AG04450 (cell line): ENCODE measurements around the gene NDFIP2. TPM values are rescaled to one million over a fixed set of nuclear protein-coding genes. Genes with fewer than 3 reads are reported as not detected.
A peak's percentile ranks its signal among the peaks of the same experiment; 100 is the strongest.

ENCODE experiments used
- CTCF ChIA-PET: fragments of 300-600, 350-600 bp; formaldehyde crosslinking; extraction: SDS; loops from one replicate; lab custom pipeline; 2022; ENCODE audit warnings: antibody characterized with exemption, inconsistent platforms; lab: Charles Lee
- POLR2A ChIA-PET: fragments of 350-600 bp; formaldehyde crosslinking; extraction: SDS; loops from one replicate; lab custom pipeline; 2021; ENCODE audit warnings: antibody characterized with exemption, inconsistent platforms; lab: Yijun Ruan, JAX
- DNase-seq: peaks from one replicate; pipeline ENCODE4 v3.0.0-alpha.2; 2011; ENCODE audit warnings: low read depth, low spot score
- H3K27ac ChIP-seq: one replicate; pipeline ENCODE4 v1.5.1; 2012; ENCODE audit warnings: low read depth, low read length, control low read depth
- H3K27me3 ChIP-seq: one replicate; pipeline ENCODE4 v1.6.0; 2012; ENCODE audit warnings: low read length; ENCODE audit not compliant: control insufficient read depth, insufficient read depth
- H3K4me3 ChIP-seq: 2 replicates; pipeline ENCODE4 v1.5.1; 2011; ENCODE audit warnings: mild to moderate bottlenecking, low read depth, low read length, control low read depth
- H3K9me3 ChIP-seq: 2 replicates; pipeline ENCODE4 v1.5.1; 2012; ENCODE audit warnings: low read length; ENCODE audit not compliant: control insufficient read depth, insufficient read depth
- polyA plus RNA-seq: library from polyadenylated mRNA; depleted of rRNA; stranded (reverse); fragments of >200 nt; gene quantifications from 2 replicates; pipeline ENCODE4 v1.2.3, GENCODE V29; 2011
- TF ChIP-seq, protein P1 (sequence below): IDR thresholded peaks from 2 replicates; pipeline ENCODE4 v1.5.1; 2011; ENCODE audit warnings: low read depth, low read length, control low read depth, inconsistent platforms

NDFIP2 gene
- polyA plus RNA-seq, 1 experiment = 33.0 TPM

DNA sequence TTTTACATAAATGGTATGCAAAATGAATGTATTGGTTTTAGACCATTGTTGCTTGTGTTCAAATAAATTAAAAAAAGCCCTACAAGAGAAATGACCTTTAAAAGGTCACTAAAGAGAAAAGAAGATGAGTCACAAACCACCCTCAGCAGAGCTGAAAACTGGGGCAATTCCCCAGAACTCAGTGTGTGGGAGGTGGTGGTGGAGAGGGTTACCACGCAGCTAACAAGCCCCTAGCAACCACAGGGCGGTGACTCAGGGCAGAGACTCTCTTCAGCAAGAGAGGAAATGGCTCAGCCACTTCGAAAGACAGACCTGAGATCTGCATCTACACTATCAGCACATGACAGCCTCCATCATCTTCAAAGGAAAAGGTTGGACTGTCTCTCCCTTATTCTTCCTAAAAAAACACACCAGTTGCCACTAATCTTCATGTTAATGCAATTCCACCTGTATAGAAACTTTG, 29.4 kb upstream of the NDFIP2 start:
- ChIA-PET CTCF (interaction anchor here (1.7 kb wide), 1 partner anchor 27 kb away, joined by 6 read pairs; no protein-coding TSS in a partner anchor), POLR2A (interaction anchor here (1.0 to 1.2 kb wide), 2 partner anchors 27 to 29 kb away, joined by 3 read pairs; partner anchors contain the start of gene NDFIP2)
- H3K4me3 ChIP-seq = no peak overlapping the region
- H3K27me3 ChIP-seq = no peaks in the 10 kb centered on the region
- H3K27ac ChIP-seq = no peak overlapping the region
- peak; percentile 43 for DNase-seq
- H3K9me3 ChIP-seq = no peaks in the 10 kb centered on the region
- TF ChIP-seq, protein P1, sequence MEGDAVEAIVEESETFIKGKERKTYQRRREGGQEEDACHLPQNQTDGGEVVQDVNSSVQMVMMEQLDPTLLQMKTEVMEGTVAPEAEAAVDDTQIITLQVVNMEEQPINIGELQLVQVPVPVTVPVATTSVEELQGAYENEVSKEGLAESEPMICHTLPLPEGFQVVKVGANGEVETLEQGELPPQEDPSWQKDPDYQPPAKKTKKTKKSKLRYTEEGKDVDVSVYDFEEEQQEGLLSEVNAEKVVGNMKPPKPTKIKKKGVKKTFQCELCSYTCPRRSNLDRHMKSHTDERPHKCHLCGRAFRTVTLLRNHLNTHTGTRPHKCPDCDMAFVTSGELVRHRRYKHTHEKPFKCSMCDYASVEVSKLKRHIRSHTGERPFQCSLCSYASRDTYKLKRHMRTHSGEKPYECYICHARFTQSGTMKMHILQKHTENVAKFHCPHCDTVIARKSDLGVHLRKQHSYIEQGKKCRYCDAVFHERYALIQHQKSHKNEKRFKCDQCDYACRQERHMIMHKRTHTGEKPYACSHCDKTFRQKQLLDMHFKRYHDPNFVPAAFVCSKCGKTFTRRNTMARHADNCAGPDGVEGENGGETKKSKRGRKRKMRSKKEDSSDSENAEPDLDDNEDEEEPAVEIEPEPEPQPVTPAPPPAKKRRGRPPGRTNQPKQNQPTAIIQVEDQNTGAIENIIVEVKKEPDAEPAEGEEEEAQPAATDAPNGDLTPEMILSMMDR = no peak

DNA sequence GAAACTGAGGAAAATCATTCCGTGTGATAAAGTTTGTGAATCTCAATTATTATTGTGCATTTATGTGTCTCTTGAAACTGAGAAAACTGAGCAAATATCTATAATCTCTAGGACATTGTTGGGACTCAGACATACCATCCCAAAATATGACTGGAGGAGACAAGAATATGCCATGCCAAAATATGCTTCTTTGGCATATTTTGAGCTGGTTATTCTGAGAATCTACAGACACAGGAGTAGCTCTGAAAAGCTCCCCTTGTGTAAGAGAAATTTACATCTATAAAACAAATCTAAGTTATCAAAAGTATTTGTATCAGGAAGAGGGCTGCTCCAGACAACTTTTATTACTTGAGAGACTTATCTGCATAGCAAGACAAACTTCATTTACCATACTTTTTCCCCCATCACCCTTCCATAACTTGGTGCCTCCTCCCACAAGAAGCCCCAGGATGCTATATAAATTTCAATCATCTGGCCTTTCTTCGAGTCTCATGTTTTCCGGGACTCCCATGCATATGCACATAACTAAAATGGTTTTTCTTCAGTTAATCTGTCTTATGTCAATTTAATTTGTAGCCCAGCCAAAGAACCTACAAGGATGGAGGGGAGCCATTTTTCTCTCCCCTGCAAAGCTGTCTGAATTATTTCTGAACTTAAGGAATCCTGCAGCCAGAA, 28.6 kb upstream of the NDFIP2 start:
- no peaks in the 10 kb centered on the region for H3K9me3 ChIP-seq
- POLR2A ChIA-PET = interaction anchor here (1.2 kb wide), 1 partner anchor 28 kb away, joined by 3 read pairs; no protein-coding TSS in a partner anchor
- CTCF ChIA-PET = interaction anchor here (0.9 kb wide), 1 partner anchor 33 kb away, joined by 4 read pairs; no protein-coding TSS in a partner anchor
- TF ChIP-seq, protein P1 = no peak
- H3K27me3 ChIP-seq = no peaks in the 10 kb centered on the region
- H3K27ac ChIP-seq = no peak overlapping the region
- H3K4me3 ChIP-seq = no peak overlapping the region
- DNase-seq = no peak

DNA sequence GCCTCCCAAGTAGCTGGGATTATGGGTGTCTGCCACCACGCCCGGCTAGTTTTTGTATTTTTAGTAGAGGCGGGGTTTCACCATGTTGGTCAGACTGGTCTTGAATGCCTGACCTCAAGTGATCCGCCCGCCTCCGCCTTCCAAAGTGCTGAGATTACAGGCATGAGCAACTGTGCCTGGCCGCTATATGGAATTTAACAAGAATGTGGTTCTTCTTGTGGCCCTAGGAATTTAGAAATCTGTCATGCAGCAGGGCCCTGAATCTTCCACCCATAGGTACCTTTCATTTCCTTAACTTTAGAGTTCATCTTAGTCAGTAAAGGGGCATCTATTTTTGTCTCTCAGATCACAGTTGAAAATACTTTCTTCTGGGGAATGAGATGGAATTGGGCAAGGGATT, 25.6 kb upstream of the NDFIP2 start:
- DNase-seq = no peak
- Histone ChIP-seq H3K4me3 (no peak overlapping the region), H3K27me3 (no peaks in the 10 kb centered on the region), H3K9me3 (no peaks in the 10 kb centered on the region), H3K27ac (no peak overlapping the region)
- ChIA-PET POLR2A (no interaction called here), CTCF (interaction anchor here (1.6 kb wide), 1 partner anchor 32 kb away, joined by 12 read pairs; no protein-coding TSS in a partner anchor)
- TF ChIP-seq, protein P1 = no peak

DNA sequence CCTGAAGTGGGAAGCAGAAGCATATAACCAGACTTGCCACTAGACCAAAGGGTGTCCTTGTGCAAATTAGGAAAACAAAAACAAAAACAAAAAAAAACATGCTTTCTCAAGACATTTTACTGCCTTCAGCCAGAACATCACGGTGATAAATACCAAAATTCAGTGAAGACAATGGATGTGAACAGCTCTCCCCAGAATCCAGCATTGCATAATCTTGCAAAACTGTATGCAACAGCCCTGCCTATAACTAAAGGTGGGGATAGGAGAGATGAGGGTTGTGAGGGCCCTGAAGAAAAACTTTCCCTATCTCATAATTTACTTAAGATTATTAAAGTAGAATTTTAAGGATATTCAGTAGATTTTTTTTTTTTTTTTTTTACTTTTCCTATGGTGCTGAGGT, 24.9 kb upstream of the NDFIP2 start:
- ChIA-PET CTCF (interaction anchor here (0.7 to 5.0 kb wide), 4 partner anchors 14 to 887 kb away, joined by 6 to 36 read pairs (median 6); no protein-coding TSS in a partner anchor), POLR2A (no interaction called here)
- Histone ChIP-seq H3K27ac (no peak overlapping the region), H3K4me3 (no peak overlapping the region), H3K9me3 (no peaks in the 10 kb centered on the region), H3K27me3 (no peaks in the 10 kb centered on the region)
- DNase-seq = no peak
- TF ChIP-seq, protein P1 = no peak
